HG03097 (cell line): Measurements from ENCODE around the gene HLA-DMA.

Experiments used
- ATAC-seq: cut with Tn5 transposase; IDR thresholded peaks from one replicate; pipeline ENCODE4 v1.9.1; 2021; ENCODE audit not compliant: unreplicated experiment, low FRiP score

Gene HLA-DMA

DNA sequence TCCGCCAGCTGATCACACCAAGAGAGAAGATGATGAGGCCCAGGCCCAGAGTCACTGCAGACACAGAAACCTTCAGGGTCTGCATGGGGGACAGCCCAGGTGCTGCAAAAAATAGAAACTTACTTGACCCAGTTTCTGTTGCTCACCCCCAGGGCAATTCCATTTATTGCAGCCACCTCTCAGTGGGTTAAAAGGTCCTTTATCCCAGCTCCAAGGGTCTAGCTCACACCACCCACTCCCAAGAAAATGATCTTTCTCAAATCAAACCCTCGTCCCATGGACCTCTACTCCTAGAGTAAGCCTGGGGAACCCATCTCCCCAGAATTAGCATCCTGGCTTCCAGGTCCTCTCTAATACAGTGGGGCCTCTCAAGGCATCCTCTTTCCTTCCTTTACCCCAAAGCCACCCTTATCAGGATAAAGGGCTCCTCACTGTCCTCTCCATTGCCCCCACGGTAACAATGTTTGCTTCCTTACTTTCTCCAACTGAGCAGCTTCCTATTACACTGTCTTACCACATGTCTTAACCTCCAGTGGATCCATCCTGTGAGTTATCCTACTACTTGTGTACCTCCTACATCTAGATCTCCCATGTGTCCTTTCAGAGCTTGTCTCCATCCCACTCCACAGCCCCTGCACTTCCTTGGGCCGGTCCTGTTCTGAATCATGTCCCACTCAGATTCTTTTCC lies 17.2 kb downstream of the HLA-DMA start:
- ATAC-seq = no peak

GRCh38 chr6:32933661-32934085 lies 19.2 kb downstream of the HLA-DMA start:
- ATAC-seq = no peak

DNA sequence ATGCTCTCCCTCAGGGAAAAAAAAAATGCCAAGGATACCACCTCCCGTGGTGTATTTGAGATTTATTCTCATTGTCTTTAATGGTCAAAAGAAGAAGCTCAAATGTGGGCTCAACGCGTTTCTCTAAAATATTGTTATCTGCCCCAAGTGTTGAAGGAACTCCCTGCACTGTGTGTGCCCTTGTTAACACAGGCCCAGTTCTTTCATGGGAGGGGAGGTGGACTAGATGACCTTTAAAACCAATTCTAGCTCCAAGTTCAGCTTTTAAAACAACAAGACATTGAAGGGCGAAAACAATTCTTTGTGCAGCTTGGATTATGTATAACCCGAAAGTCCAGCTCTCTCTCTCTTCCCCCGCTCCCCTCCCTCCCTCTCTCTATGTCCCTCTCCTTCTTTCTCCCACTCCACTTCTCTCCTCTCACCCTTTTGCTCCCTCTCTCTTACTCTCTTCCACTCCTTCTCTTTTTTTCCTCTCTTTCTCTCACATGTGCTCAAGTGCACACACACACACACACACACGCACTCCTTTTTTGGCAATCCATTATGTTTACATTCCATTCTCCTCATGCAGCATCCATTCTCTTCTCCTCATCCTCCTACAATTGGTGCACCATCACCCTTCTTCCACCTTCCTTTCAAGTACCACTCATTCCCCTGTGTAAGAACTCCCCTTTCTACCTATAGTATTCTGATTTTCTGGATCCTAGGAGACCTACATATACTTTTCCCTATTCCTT lies 20.6 kb downstream of the HLA-DMA start:
- no peak for ATAC-seq

DNA sequence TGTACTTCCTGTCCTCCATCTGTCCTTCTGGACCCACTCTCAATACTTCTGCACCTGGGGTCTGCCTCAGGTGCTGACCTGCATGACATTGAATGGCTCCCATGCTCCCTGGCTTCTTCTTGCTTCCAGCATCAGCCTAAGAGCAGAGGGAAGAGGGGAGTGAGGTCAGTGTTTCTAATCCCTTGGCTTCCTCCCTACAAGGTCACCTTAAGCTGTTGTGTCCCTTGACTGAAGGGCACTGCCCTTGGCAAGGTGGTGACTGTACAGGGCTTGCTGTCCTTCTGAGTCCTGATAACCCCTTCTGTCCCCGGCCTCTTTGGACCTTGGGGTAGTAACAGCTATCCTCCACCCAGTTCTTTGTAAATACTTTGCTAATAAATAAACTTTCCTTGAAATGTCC lies 21.7 kb downstream of the HLA-DMA start:
- no peak for ATAC-seq

- no peak for ATAC-seq
These were observed 30.8 kb downstream of the HLA-DMA start for GRCh38 chr6:32922083-32922482.

DNA sequence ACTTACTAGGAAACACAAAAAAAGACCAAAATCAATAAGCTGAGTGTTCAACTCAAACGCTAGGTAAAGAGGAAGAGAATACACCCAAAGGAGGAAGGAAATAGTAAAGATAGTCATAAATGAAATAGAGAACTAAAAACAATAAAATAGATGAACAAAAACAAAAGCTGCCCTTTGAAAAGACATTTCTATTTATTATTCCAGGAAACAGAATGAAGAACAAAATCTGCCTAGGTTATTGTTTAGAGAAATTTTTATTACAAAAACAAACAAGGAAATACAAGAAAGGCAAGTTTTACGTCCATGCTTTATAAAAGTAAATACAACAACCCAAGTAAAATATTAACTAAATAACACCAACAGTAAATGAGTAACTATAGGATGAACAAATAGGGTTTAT lies 32.2 kb downstream of the HLA-DMA start:
- no peak for ATAC-seq

- no peak for ATAC-seq
These were observed 39.9 kb downstream of the HLA-DMA start for GRCh38 chr6:32912951-32913350.

DNA sequence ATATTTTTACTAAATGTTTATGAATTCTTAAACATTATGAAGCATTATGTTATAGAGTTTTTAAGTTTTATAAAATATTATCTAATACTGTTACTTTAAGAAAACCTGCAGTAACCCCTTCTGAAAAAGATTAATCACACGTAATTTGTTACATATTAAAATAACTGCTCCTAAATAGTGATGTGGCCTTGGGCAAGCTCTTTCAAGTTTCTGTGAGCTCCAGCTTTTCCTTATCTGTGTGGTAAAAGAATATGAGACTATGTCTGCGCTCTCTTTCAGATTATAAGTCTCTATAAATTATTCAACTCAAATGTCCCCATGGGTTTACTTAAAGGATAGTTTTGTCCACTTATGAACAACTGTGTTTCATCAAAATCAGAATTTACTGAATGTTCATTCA lies 44.0 kb downstream of the HLA-DMA start:
- no peak for ATAC-seq

GRCh38 chr6:32906539-32906938 lies 46.4 kb downstream of the HLA-DMA start:
- no peak for ATAC-seq

DNA sequence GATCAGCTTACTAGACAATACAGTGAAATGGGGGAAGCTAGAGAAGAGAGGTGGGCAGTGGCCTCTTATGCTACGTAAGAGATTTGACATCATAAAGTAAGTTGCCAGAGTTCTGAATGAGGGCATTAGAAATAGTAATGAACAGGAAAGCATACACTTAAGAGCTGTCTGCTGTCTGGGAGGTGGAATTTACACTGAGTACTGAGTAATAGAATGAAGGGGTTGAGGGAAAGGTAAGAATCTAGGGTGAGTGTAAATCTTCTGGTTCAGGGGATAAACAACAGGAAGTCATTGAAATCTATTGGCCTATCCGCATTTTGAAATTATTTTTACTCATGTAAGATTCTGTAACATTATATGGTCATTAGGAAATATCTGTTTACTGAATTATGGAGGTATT lies 47.8 kb downstream of the HLA-DMA start:
- ATAC-seq = no peak

GRCh38 chr6:32903952-32904351 lies 48.9 kb downstream of the HLA-DMA start:
- ATAC-seq = no peak
